Naive thymus-derived CD4-positive, alpha-beta T cell (primary cell): ENCODE data around the gene HSPA13. TPM values are rescaled to one million over a fixed set of nuclear protein-coding genes. Genes with fewer than 3 reads are reported as not detected.

Experiments
- ATAC-seq: fragments of 150-1000 bp; cut with Tn5 transposase; 2 replicates; pipeline ENCODE4 v1.10.0; 2021; ENCODE audit warnings: mild to moderate bottlenecking, moderate library complexity
- CTCF ChIA-PET: fragments of 350-600 bp; sonication (Branson Sonifier 250); formaldehyde crosslinking; loops from one replicate; lab custom pipeline; 2021; ENCODE audit warnings: antibody characterized with exemption; lab: Charles Lee
- POLR2A ChIA-PET: fragments of 350-600 bp; sonication (Branson Sonifier 250); formaldehyde crosslinking; loops from one replicate; lab custom pipeline; 2021; ENCODE audit warnings: antibody characterized with exemption, inconsistent platforms; lab: Charles Lee
- DNase-seq, 9 donors: peaks; one replicate each; pipeline versions ENCODE4 v3.0.0 to v3.0.0-alpha.2; 2020 to 2022; ENCODE audit warnings: mixed read lengths in 1 of 9
- H3K27ac ChIP-seq: one replicate; pipeline ENCODE4 v1.7.0; 2013; ENCODE audit warnings: mild to moderate bottlenecking, low read depth, low read length, moderate library complexity
- H3K27me3 ChIP-seq, 2 donors: one replicate each; pipeline ENCODE4 v1.7.0; 2013; ENCODE audit warnings: low read length in 2 of 2, mild to moderate bottlenecking in 2 of 2, moderate library complexity in 2 of 2; ENCODE audit not compliant: control insufficient read depth in 2 of 2, insufficient read depth in 2 of 2
- H3K36me3 ChIP-seq, 3 experiments: 1 replicate in 2 of 3; 2 replicates in 1 of 3; pipeline ENCODE4 v1.7.0; 2013; ENCODE audit warnings: low read length in 3 of 3, mild to moderate bottlenecking in 3 of 3, moderate library complexity in 1 of 3; ENCODE audit not compliant: insufficient read depth in 3 of 3, control insufficient read depth in 2 of 3
- H3K4me1 ChIP-seq, 2 donors: one replicate each; pipeline ENCODE4 v1.7.0; 2013; ENCODE audit warnings: low read length in 2 of 2, mild to moderate bottlenecking in 2 of 2, moderate library complexity in 1 of 2; ENCODE audit not compliant: control insufficient read depth in 2 of 2, insufficient read depth in 2 of 2
- H3K4me3 ChIP-seq: 2 replicates; pipeline ENCODE4 v1.7.0; 2013; ENCODE audit warnings: mild to moderate bottlenecking, low read length
- H3K9me3 ChIP-seq, 3 experiments: 1 replicate in 2 of 3; 2 replicates in 1 of 3; pipeline ENCODE4 v1.7.0; 2013; ENCODE audit warnings: low read length in 3 of 3; ENCODE audit not compliant: control insufficient read depth in 2 of 3
- H3K27ac Mint-ChIP-seq, 9 donors: one replicate each; pipeline ENCODE4 v1.8.0; 2020 to 2022; ENCODE audit warnings: mixed read lengths in 9 of 9, mild to moderate bottlenecking in 8 of 9, moderate library complexity in 5 of 9, inconsistent platforms in 2 of 9
- H3K27me3 Mint-ChIP-seq, 5 donors: one replicate each; pipeline ENCODE4 v1.8.0; 2021 to 2022; ENCODE audit warnings: mixed read lengths in 5 of 5, mild to moderate bottlenecking in 1 of 5
- H3K36me3 Mint-ChIP-seq, 5 donors: one replicate each; pipeline ENCODE4 v1.8.0; 2020 to 2022; ENCODE audit warnings: mixed read lengths in 5 of 5, mild to moderate bottlenecking in 3 of 5, inconsistent platforms in 1 of 5
- H3K4me1 Mint-ChIP-seq, 7 donors: one replicate each; pipeline ENCODE4 v1.8.0; 2020 to 2022; ENCODE audit warnings: mixed read lengths in 7 of 7, mild to moderate bottlenecking in 3 of 7, inconsistent platforms in 1 of 7
- H3K4me3 Mint-ChIP-seq, 10 donors: one replicate each; pipeline ENCODE4 v1.8.0; 2020 to 2022; ENCODE audit warnings: mild to moderate bottlenecking in 10 of 10, mixed read lengths in 10 of 10, moderate library complexity in 6 of 10, inconsistent platforms in 2 of 10
- H3K9me3 Mint-ChIP-seq, 11 donors: one replicate each; pipeline ENCODE4 v1.8.0; 2020 to 2022; ENCODE audit warnings: mixed read lengths in 11 of 11, mild to moderate bottlenecking in 4 of 11, inconsistent platforms in 1 of 11, moderate library complexity in 1 of 11
- intact Hi-C, 2 donors: fragments of 100-400 bp; cut with micrococcal nuclease; formaldehyde crosslinking; loops; one replicate each; pipeline ENCODE4 v1.15.1; 2023
- polyA plus RNA-seq, 2 donors: library from polyadenylated mRNA; unstranded; fragments of 300-500 nt; fragmentation: Illumina TruSeq; gene quantifications; one replicate each; pipeline ENCODE4 v1.2.3, GENCODE V29; 2021
- total RNA-seq, 6 experiments: library from RNA in 5 of 6; stranded (reverse) in 5 of 6; gene quantifications; 1 replicate in 5 of 6; 2 replicates in 1 of 6; pipeline ENCODE4 v1.2.3 and lab custom pipeline; 2021 to 2026

Gene HSPA13
- total RNA-seq (10 to 100 TPM; 16.9 to 38.1 (median 26.7) TPM), polyA plus RNA-seq (10 to 100 TPM in 1 of 2 donors, 1 to 10 TPM in 1; 9.2 to 11.5 TPM), total RNA-seq (lab: John Stamatoyannopoulos, UW) (44.7 reads per million, percentile 69 among the genes with 10 or more reads in this experiment)

- Histone ChIP-seq H3K9me3 (no peaks in the 10 kb centered on the region), H3K4me1 (peaks cover 8 to 25% of the 10 kb centered on the region in 2 donors), H3K4me3 (peak within 1 kb of the TSS; percentile 93), H3K27me3 (no peaks in the 10 kb centered on the region), H3K36me3 (peaks cover 0 to 2% (median 0%) of the 10 kb centered on the region in 3 experiments), H3K27ac (peak within 1 kb of the TSS; percentile 91)
- H3K4me1 Mint-ChIP-seq, result peaks cover 13 to 44% (median 41%) of the 10 kb centered on the region in 7 donors
- ChIA-PET POLR2A (interaction anchor here (0.6 to 1.5 kb wide), 5 partner anchors 162 to 1350 kb away, joined by 3 to 7 read pairs (median 5); partner anchors contain the start of gene NRIP1), CTCF (interaction anchor here (0.6 kb wide), 1 partner anchor 355 kb away, joined by 3 read pairs; no protein-coding TSS in a partner anchor)
- no peaks in the 10 kb centered on the region for H3K9me3 Mint-ChIP-seq
- intact Hi-C loops, result loop anchor here (1.0 to 10.0 kb wide), 18 partner anchors 126 to 1349 kb away; partner anchors contain the start of genes SAMSN1 (in 2 of the 2), RBM11 (in 1 of the 2) and USP25 (in 1 of the 2)
- peaks cover 0 to 2% (median 0%) of the 10 kb centered on the region in 5 donors for H3K27me3 Mint-ChIP-seq
- peak within 1 kb of the TSS; percentile 93 to 100 (median 100) for H3K4me3 Mint-ChIP-seq
- H3K27ac Mint-ChIP-seq, result peak within 1 kb of the TSS; percentile 93 to 100 (median 98)
- H3K36me3 Mint-ChIP-seq, result peaks cover 0 to 7% (median 3%) of the 10 kb centered on the region in 5 donors
- ATAC-seq, result peak; percentile 97
- peak; percentile 88 to 99 (median 99) for DNase-seq
These were observed at the start of gene HSPA13 for GRCh38 chr21:14382835-14383595. TSS of gene HSPA13 (minus strand) at chr21:14383146. CDS start at chr21:14383119, 27 bp downstream.

GRCh38 chr21:14418920-14419319 is 36.0 kb upstream of the HSPA13 start:
- no peaks in the 10 kb centered on the region for H3K36me3 ChIP-seq
- Mint-ChIP-seq H3K36me3 (peaks cover 0 to 20% (median 3%) of the 10 kb centered on the region in 5 donors), H3K4me1 (no peaks in the 10 kb centered on the region), H3K9me3 (peaks cover 6 to 47% (median 31%) of the 10 kb centered on the region in 11 donors), H3K27ac (no peak overlapping the region), H3K27me3 (peaks cover 5 to 36% (median 23%) of the 10 kb centered on the region in 5 donors), H3K4me3 (no peak overlapping the region)
- ChIA-PET POLR2A (no interaction called here), CTCF (no interaction called here)
- no peaks in the 10 kb centered on the region for H3K27me3 ChIP-seq
- intact Hi-C loops, result no loop called here
- no peak for DNase-seq
- H3K27ac ChIP-seq, result no peak overlapping the region
- H3K4me1 ChIP-seq, result no peaks in the 10 kb centered on the region
- H3K4me3 ChIP-seq, result no peak overlapping the region
- ATAC-seq, result no peak
- peaks cover 0 to 20% (median 3%) of the 10 kb centered on the region in 3 experiments for H3K9me3 ChIP-seq

- H3K27me3 Mint-ChIP-seq, result peaks cover 0 to 19% (median 10%) of the 10 kb centered on the region in 5 donors
- no peak overlapping the region for H3K27ac ChIP-seq
- H3K36me3 Mint-ChIP-seq, result peaks cover 0 to 15% (median 3%) of the 10 kb centered on the region in 5 donors
- H3K4me1 ChIP-seq, result no peaks in the 10 kb centered on the region
- H3K9me3 Mint-ChIP-seq, result peaks cover 6 to 29% (median 19%) of the 10 kb centered on the region in 11 donors
- no peaks in the 10 kb centered on the region for H3K36me3 ChIP-seq
- H3K27ac Mint-ChIP-seq, result no peak overlapping the region
- ChIA-PET POLR2A (interaction anchor here (0.6 kb wide), 1 partner anchor 359 kb away, joined by 3 read pairs; no protein-coding TSS in a partner anchor), CTCF (no interaction called here)
- no peak overlapping the region for H3K4me3 ChIP-seq
- ATAC-seq (no peak), DNase-seq (no peak)
- H3K4me1 Mint-ChIP-seq, result no peaks in the 10 kb centered on the region
- no peak overlapping the region for H3K4me3 Mint-ChIP-seq
- H3K9me3 ChIP-seq, result peaks cover 0 to 18% (median 3%) of the 10 kb centered on the region in 3 experiments
- H3K27me3 ChIP-seq, result no peaks in the 10 kb centered on the region
- intact Hi-C loops, result no loop called here
These were observed 32.1 kb upstream of the HSPA13 start for GRCh38 chr21:14414932-14415508.

- CTCF ChIA-PET, result interaction anchor here (1.8 kb wide), 1 partner anchor 330 kb away, joined by 4 read pairs; no protein-coding TSS in a partner anchor
These were observed 23.0 kb upstream of the HSPA13 start for GRCh38 chr21:14405962-14406361.

GRCh38 chr21:14405225-14405624 is 22.3 kb upstream of the HSPA13 start:
- H3K36me3 Mint-ChIP-seq, result no peaks in the 10 kb centered on the region
- H3K4me1 ChIP-seq, result no peaks in the 10 kb centered on the region
- H3K9me3 ChIP-seq, result no peaks in the 10 kb centered on the region
- CTCF ChIA-PET, result interaction anchor here (1.8 kb wide), 1 partner anchor 331 kb away, joined by 4 read pairs; no protein-coding TSS in a partner anchor
- no peaks in the 10 kb centered on the region for H3K27me3 ChIP-seq
- peaks cover 0 to 2% (median 0%) of the 10 kb centered on the region in 11 donors for H3K9me3 Mint-ChIP-seq
- H3K4me3 ChIP-seq, result no peak overlapping the region
- H3K4me1 Mint-ChIP-seq, result no peaks in the 10 kb centered on the region
- H3K27ac ChIP-seq, result no peak overlapping the region
- no peak for DNase-seq
- intact Hi-C loops, result no loop called here
- H3K4me3 Mint-ChIP-seq, result no peak overlapping the region
- POLR2A ChIA-PET, result no interaction called here
- H3K27ac Mint-ChIP-seq, result no peak overlapping the region
- no peaks in the 10 kb centered on the region for H3K36me3 ChIP-seq
- no peak for ATAC-seq
- H3K27me3 Mint-ChIP-seq, result no peaks in the 10 kb centered on the region

More at GRCh38 chr21:14405962-14406361, 23.0 kb upstream of the HSPA13 start:
- intact Hi-C loops, result no loop called here
- no peaks in the 10 kb centered on the region for H3K4me1 Mint-ChIP-seq
- H3K4me1 ChIP-seq, result no peaks in the 10 kb centered on the region
- H3K27me3 Mint-ChIP-seq, result no peaks in the 10 kb centered on the region
- POLR2A ChIA-PET, result no interaction called here
- H3K36me3 ChIP-seq, result no peaks in the 10 kb centered on the region
- no peak for ATAC-seq
- DNase-seq, result no peak
- H3K4me3 ChIP-seq, result no peak overlapping the region
- no peaks in the 10 kb centered on the region for H3K9me3 ChIP-seq
- H3K9me3 Mint-ChIP-seq, result peaks cover 0 to 2% (median 0%) of the 10 kb centered on the region in 11 donors
- no peak overlapping the region for H3K4me3 Mint-ChIP-seq
- no peaks in the 10 kb centered on the region for H3K36me3 Mint-ChIP-seq
- no peak overlapping the region for H3K27ac Mint-ChIP-seq
- no peak overlapping the region for H3K27ac ChIP-seq
- H3K27me3 ChIP-seq, result no peaks in the 10 kb centered on the region

GRCh38 chr21:14403681-14404318 is 20.9 kb upstream of the HSPA13 start:
- no peak overlapping the region for H3K4me3 Mint-ChIP-seq
- Histone ChIP-seq H3K36me3 (no peaks in the 10 kb centered on the region), H3K4me1 (no peaks in the 10 kb centered on the region), H3K27ac (no peak overlapping the region), H3K4me3 (no peak overlapping the region), H3K9me3 (no peaks in the 10 kb centered on the region), H3K27me3 (no peaks in the 10 kb centered on the region)
- intact Hi-C loops, result loop anchor here (1.0 to 5.0 kb wide), 7 partner anchors 335 to 1189 kb away; partner anchors contain the start of gene NRIP1 (in 2 of the 2)
- ATAC-seq (peak; percentile 79), DNase-seq (peak in 5 of 9 donors; percentile 19 to 55 (median 39))
- peaks cover 0 to 1% (median 0%) of the 10 kb centered on the region in 5 donors for H3K27me3 Mint-ChIP-seq
- ChIA-PET POLR2A (no interaction called here), CTCF (interaction anchor here (0.6 to 1.4 kb wide), 3 partner anchors 79 to 371 kb away, joined by 3 to 6 read pairs (median 4); no protein-coding TSS in a partner anchor)
- no peak overlapping the region for H3K27ac Mint-ChIP-seq
- H3K4me1 Mint-ChIP-seq, result no peaks in the 10 kb centered on the region
- peaks cover 0 to 5% (median 0%) of the 10 kb centered on the region in 11 donors for H3K9me3 Mint-ChIP-seq
- H3K36me3 Mint-ChIP-seq, result peaks cover 0 to 2% (median 0%) of the 10 kb centered on the region in 5 donors
